CD4-positive, alpha-beta T cell (primary cell): ENCODE measurements around the gene GATD1. TPM values are rescaled to one million over a fixed set of nuclear protein-coding genes. Genes with fewer than 3 reads are reported as not detected.

Source experiments
- ATAC-seq: fragments of 200-7000 bp; cut with Tn5 transposase; one replicate; pipeline ENCODE4 v1.10.0; 2022; ENCODE audit warnings: mild to moderate bottlenecking; ENCODE audit not compliant: poor library complexity
- CTCF ChIA-PET: fragments of 350-600 bp; sonication (Branson Sonifier 250); formaldehyde crosslinking; loops from one replicate; lab custom pipeline; 2021; ENCODE audit warnings: antibody characterized with exemption, inconsistent platforms; lab: Charles Lee
- POLR2A ChIA-PET: fragments of 350-600 bp; sonication (Branson Sonifier 250); formaldehyde crosslinking; loops from one replicate; lab custom pipeline; 2021; ENCODE audit warnings: antibody characterized with exemption, inconsistent platforms; lab: Charles Lee
- DNase-seq, 14 experiments: peaks; one replicate each; pipeline ENCODE4 v3.0.0-alpha.2; 2013 to 2020; ENCODE audit warnings: mixed read lengths in 2 of 14
- H3K27ac ChIP-seq, 2 donors: one replicate each; pipeline versions ENCODE4 v1.5.1 to v1.7.0; 2013; ENCODE audit warnings: low read length in 2 of 2, low read depth in 1 of 2, mild to moderate bottlenecking in 1 of 2
- H3K27me3 ChIP-seq, 2 experiments: 1 replicate in 1 of 2; 2 replicates in 1 of 2; pipeline versions ENCODE4 v1.6.1 to v1.7.0; 2013; ENCODE audit warnings: low read length in 2 of 2, control low read depth in 1 of 2, mild to moderate bottlenecking in 1 of 2, moderate library complexity in 1 of 2; ENCODE audit not compliant: insufficient read depth in 2 of 2, control insufficient read depth in 1 of 2
- H3K36me3 ChIP-seq: one replicate; pipeline ENCODE4 v1.6.1; 2013; ENCODE audit warnings: low read length, control low read depth; ENCODE audit not compliant: insufficient read depth
- H3K4me1 ChIP-seq: one replicate; pipeline ENCODE4 v1.6.1; 2013; ENCODE audit warnings: low read length, control low read depth; ENCODE audit not compliant: insufficient read depth
- H3K4me3 ChIP-seq: one replicate; pipeline ENCODE4 v1.5.1; 2013; ENCODE audit warnings: mild to moderate bottlenecking, low read length, moderate library complexity
- H3K9me3 ChIP-seq, 2 experiments: 1 replicate in 1 of 2; 2 replicates in 1 of 2; pipeline versions ENCODE4 v1.6.1 to v1.7.0; 2013; ENCODE audit warnings: low read length in 2 of 2, mild to moderate bottlenecking in 2 of 2, control low read depth in 1 of 2, moderate library complexity in 1 of 2; ENCODE audit not compliant: control insufficient read depth in 1 of 2, insufficient read depth in 1 of 2
- H3K27ac Mint-ChIP-seq: one replicate; pipeline ENCODE4 v1.8.0; 2020; ENCODE audit warnings: mixed read lengths
- H3K27me3 Mint-ChIP-seq: one replicate; pipeline ENCODE4 v1.8.0; 2021; ENCODE audit warnings: mixed read lengths
- H3K36me3 Mint-ChIP-seq: one replicate; pipeline ENCODE4 v1.8.0; 2021; ENCODE audit warnings: low read depth, mixed read lengths
- H3K4me1 Mint-ChIP-seq: one replicate; pipeline ENCODE4 v1.8.0; 2021; ENCODE audit warnings: low read depth, mixed read lengths
- H3K4me3 Mint-ChIP-seq: one replicate; pipeline ENCODE4 v1.8.0; 2020; ENCODE audit warnings: mild to moderate bottlenecking, mixed read lengths
- H3K9me3 Mint-ChIP-seq: one replicate; pipeline ENCODE4 v1.8.0; 2020; ENCODE audit warnings: mixed read lengths
- intact Hi-C, 2 experiments: fragments of 100-400 bp; cut with DNase I in 1 of 2; cut with micrococcal nuclease in 1 of 2; formaldehyde crosslinking; loops; one replicate each; pipeline versions ENCODE4 v1.15.1 to v1.9.0; 2023 to 2025; cut with DNase I, micrococcal nuclease
- total RNA-seq, 174 experiments: library from RNA in 2 of 174; stranded (reverse) in 2 of 174; gene quantifications; one replicate each; pipeline ENCODE4 v1.2.3 and lab custom pipeline; 2021 to 2026
- TF ChIP-seq, protein P1 (sequence below): fragments of 200-600 bp; IDR thresholded peaks from one replicate; pipeline ENCODE4 v1.8.0; 2022; ENCODE audit warnings: antibody characterized with exemption, mild to moderate bottlenecking

GATD1 gene
- total RNA-seq, 2 experiments from 2014 or later, result 14.7 to 16.1 TPM

DNA sequence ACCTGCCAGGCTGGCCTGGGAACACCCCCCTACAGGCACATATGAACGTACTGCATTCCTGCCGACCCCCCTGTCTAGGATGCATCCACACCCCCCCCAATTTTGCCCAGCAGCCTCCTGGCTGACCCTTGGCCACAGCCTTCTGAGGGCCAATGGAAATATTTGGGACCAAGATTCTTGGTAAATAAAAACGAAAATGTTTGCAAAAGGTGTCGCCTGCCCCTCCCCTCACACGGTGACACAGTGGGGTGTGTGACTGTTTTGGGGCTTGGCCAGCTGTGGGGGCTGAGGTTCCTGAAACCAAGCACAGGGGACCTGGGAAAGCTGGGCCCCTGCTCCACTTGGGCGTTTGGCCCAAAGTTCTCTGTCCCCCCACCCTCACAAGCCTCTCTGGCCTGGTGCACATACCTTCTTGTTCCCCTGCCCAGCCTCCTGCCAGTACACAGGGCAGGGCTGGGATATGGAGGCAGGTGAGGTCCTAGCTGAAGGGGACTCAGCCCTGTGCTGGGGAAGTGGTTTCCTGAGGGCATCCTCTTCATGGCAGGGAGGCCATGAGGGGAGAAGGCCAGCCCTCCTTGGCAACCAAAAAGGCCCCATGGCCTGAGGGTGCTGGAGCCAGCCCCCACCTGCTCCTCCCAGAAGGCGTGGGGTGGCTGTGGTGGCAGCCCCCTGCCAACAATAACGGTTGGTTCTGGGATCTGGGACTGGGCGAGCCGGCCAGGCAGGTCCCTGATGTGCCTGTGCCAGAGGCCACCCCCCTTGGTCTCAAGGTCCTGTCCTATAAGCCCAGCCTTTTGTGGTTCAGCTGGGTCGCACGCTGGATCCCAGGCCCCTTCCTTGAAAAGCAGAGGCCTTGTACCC, 48.3 kb upstream of the GATD1 start:
- H3K27ac Mint-ChIP-seq, result peak overlapping the region; percentile 27
- H3K4me1 Mint-ChIP-seq, result peaks cover 28% of the 10 kb centered on the region
- CTCF ChIA-PET, result no interaction called here
- intact Hi-C loops, result no loop called here
- Histone ChIP-seq H3K36me3 (peaks cover 34% of the 10 kb centered on the region), H3K27ac (no peak overlapping the region), H3K9me3 (peaks cover 0 to 32% of the 10 kb centered on the region in 2 experiments), H3K27me3 (peaks cover 33 to 38% of the 10 kb centered on the region in 2 experiments), H3K4me1 (peaks cover 60% of the 10 kb centered on the region), H3K4me3 (no peak overlapping the region)
- POLR2A ChIA-PET, result interaction anchor here (0.8 to 10.0 kb wide), 3 partner anchors 9 to 100 kb away, joined by 3 to 71 read pairs (median 3); partner anchors contain the start of genes POLR2L and TSPAN4
- H3K4me3 Mint-ChIP-seq, result peak overlapping the region; percentile 25
- no peaks in the 10 kb centered on the region for H3K9me3 Mint-ChIP-seq
- ATAC-seq (no peak), DNase-seq (no peak)
- H3K36me3 Mint-ChIP-seq, result peaks cover 32% of the 10 kb centered on the region
- H3K27me3 Mint-ChIP-seq, result peaks cover 36% of the 10 kb centered on the region
- TF ChIP-seq, protein P1, sequence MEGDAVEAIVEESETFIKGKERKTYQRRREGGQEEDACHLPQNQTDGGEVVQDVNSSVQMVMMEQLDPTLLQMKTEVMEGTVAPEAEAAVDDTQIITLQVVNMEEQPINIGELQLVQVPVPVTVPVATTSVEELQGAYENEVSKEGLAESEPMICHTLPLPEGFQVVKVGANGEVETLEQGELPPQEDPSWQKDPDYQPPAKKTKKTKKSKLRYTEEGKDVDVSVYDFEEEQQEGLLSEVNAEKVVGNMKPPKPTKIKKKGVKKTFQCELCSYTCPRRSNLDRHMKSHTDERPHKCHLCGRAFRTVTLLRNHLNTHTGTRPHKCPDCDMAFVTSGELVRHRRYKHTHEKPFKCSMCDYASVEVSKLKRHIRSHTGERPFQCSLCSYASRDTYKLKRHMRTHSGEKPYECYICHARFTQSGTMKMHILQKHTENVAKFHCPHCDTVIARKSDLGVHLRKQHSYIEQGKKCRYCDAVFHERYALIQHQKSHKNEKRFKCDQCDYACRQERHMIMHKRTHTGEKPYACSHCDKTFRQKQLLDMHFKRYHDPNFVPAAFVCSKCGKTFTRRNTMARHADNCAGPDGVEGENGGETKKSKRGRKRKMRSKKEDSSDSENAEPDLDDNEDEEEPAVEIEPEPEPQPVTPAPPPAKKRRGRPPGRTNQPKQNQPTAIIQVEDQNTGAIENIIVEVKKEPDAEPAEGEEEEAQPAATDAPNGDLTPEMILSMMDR, result no peak

- H3K27me3 Mint-ChIP-seq, result peaks cover 30% of the 10 kb centered on the region
- Histone ChIP-seq H3K27ac (no peak overlapping the region), H3K36me3 (peaks cover 34% of the 10 kb centered on the region), H3K4me1 (peaks cover 59% of the 10 kb centered on the region), H3K4me3 (no peak overlapping the region), H3K27me3 (peaks cover 27 to 32% of the 10 kb centered on the region in 2 experiments), H3K9me3 (peaks cover 0 to 27% of the 10 kb centered on the region in 2 experiments)
- intact Hi-C loops, result no loop called here
- CTCF ChIA-PET, result no interaction called here
- POLR2A ChIA-PET, result interaction anchor here (0.8 to 0.9 kb wide), 2 partner anchors 8 to 100 kb away, joined by 3 read pairs; no protein-coding TSS in a partner anchor
- H3K9me3 Mint-ChIP-seq, result no peaks in the 10 kb centered on the region
- peak overlapping the region; percentile 25 for H3K4me3 Mint-ChIP-seq
- TF ChIP-seq, protein P1, result no peak
- no peak for ATAC-seq
- H3K27ac Mint-ChIP-seq, result peak overlapping the region; percentile 27
- no peak for DNase-seq
- H3K4me1 Mint-ChIP-seq, result peaks cover 31% of the 10 kb centered on the region
- H3K36me3 Mint-ChIP-seq, result peaks cover 34% of the 10 kb centered on the region
Measured at GRCh38 chr11:824942-825341, 47.7 kb upstream of the GATD1 start.

DNA sequence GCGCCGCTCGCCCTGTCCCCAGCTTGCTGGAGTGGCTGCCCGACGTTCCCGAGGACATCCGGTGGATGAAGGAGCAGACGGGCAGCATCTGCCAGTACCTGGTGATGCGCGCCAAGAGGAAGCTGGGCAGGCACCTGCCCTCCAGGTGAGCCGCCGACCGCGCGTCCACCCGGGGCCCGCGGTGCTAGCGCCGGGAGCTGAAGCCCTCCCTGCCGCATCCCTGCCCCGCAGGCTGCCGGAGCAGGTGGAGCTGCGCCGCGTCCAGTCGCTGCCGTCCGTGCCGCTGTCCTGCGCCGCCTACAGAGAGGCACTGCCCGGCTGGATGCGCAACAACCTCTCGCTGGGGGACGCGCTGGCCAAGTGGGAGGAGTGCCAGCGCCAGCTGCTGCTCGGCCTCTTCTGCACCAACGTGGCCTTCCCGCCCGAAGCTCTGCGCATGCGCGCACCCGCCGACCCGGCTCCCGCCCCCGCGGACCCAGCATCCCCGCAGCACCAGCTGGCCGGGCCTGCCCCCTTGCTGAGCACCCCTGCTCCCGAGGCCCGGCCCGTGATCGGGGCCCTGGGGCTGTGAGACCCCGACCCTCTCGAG, 47.1 kb upstream of the GATD1 start:
- intact Hi-C loops, result no loop called here
- H3K4me1 ChIP-seq, result peaks cover 54% of the 10 kb centered on the region
- peaks cover 34% of the 10 kb centered on the region for H3K36me3 ChIP-seq
- no peak overlapping the region for H3K4me3 ChIP-seq
- peaks cover 0 to 21% of the 10 kb centered on the region in 2 experiments for H3K9me3 ChIP-seq
- ATAC-seq (no peak), DNase-seq (no peak)
- TF ChIP-seq, protein P1, result no peak
- ChIA-PET CTCF (no interaction called here), POLR2A (no interaction called here)
- H3K27me3 ChIP-seq, result peaks cover 21 to 26% of the 10 kb centered on the region in 2 experiments
- H3K4me1 Mint-ChIP-seq, result peaks cover 26% of the 10 kb centered on the region
- no peak overlapping the region for H3K4me3 Mint-ChIP-seq
- H3K27ac Mint-ChIP-seq, result no peak overlapping the region
- no peaks in the 10 kb centered on the region for H3K9me3 Mint-ChIP-seq
- peaks cover 25% of the 10 kb centered on the region for H3K27me3 Mint-ChIP-seq
- H3K27ac ChIP-seq, result no peak overlapping the region
- H3K36me3 Mint-ChIP-seq, result peaks cover 37% of the 10 kb centered on the region
